GM21717 (cell line): Measurements from ENCODE around the gene STAT5B.

Experiments used
- ATAC-seq: cut with Tn5 transposase; IDR thresholded peaks from one replicate; pipeline ENCODE4 v1.9.1; 2021; ENCODE audit warnings: mild to moderate bottlenecking, moderate library complexity; ENCODE audit not compliant: unreplicated experiment

Gene STAT5B

GRCh38 chr17:42180922-42181850 lies 95.0 kb downstream of the STAT5B start, which contains the start of gene KCNH4:
Gene KCNH4 (minus strand): TSS chr17:42181142. CDS start chr17:42180945, 197 bp downstream.
- no peak for ATAC-seq

GRCh38 chr17:42180411-42180921 lies 95.7 kb downstream of the STAT5B start:
- ATAC-seq: no peak

GRCh38 chr17:42179911-42180410 lies 96.2 kb downstream of the STAT5B start:
- no peak for ATAC-seq

- ATAC-seq: no peak
Observed at GRCh38 chr17:42179335-42179734, 96.9 kb downstream of the STAT5B start.

DNA sequence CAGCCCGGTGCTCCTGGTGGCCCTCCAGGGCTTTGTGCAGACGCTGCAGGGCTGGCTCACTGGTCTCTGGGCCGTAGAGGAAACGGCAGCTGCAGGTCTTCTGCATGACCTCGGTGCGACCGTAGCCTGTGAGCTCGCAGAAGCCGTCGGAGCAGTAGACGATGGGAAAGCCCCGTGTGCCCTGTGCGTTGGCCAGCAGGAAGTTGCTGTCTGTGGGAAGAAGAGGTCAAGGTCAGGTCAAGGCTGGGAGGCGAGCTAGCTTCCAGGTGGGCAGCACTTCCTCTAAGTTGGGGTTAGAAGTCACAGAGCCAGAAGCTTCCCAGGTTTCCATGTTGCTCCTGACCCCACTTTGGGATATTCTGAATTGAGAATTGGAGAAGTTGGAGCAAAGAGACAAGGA lies 97.4 kb downstream of the STAT5B start:
- no peak for ATAC-seq

GRCh38 chr17:42177684-42178083 lies 98.5 kb downstream of the STAT5B start:
- no peak for ATAC-seq

- no peak for ATAC-seq
Observed at GRCh38 chr17:42174126-42174783, 101.9 kb downstream of the STAT5B start.

DNA sequence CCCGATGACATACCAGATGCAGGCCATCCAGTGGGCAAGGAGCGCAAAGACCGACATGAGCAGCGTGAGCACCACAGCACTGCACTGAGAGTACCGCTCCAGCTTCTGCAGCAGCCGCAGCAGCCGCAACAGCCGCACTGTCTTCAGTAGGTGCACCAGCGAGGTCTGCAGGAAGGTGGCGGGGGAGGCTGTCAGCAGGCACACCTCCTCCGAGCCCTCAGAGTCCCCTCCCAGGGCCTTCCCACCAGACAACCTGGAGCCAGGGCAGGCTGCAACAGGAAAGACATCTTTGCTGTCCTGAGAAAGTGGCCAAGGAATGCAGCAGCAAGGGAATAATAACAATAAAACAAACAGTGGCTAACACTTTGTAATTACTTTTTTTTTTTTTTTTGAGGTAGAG lies 104.4 kb downstream of the STAT5B start:
- ATAC-seq: no peak

- ATAC-seq: no peak
Observed at GRCh38 chr17:42169351-42169750, 106.8 kb downstream of the STAT5B start.

DNA sequence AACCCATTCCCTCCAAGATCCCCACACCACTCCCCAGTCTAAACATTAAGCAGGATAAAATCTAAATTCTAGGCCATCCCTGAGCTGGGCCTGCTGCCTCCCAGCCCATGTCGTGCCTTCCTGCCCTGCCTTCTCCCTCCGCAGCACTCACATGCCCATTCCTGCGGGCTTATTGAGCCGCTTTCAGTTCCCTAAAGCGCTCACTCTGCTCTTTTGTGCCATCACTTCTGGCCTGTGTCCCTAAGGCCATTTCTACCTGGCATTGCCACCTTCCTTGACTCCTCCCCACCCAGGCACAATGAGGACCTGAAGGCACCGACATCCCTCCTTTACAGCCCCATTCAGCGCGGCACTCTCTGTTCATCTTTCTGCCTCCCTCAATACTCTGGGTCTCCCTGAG lies 108.4 kb downstream of the STAT5B start:
- ATAC-seq: no peak

DNA sequence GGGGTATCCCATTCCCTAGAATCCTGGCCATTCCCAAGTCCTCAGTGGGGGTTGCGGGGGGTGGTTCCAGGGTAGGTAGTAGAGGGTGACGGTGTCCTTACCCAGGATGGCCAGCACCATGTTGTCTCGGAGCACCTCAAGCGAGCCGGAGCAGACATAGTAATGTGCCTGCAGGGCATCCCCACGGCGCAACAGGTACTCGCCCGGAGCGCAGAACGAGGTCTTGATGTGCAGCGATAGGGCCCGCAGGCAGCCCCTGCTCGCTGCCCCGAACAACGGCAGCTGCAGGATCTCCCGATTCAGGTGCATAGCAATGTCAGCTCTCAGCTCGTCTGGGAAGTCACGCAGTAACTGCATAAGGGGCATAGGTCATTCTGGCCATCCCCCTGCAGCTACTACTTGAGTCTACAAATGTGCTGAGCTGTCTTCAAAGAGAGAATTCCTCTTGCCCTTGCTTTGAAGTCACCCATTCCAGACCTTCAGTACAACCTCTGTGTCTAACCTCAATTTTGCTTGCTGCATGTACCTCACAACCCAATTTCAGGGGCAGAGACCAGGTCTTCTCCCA lies 109.9 kb downstream of the STAT5B start:
- ATAC-seq: no peak

DNA sequence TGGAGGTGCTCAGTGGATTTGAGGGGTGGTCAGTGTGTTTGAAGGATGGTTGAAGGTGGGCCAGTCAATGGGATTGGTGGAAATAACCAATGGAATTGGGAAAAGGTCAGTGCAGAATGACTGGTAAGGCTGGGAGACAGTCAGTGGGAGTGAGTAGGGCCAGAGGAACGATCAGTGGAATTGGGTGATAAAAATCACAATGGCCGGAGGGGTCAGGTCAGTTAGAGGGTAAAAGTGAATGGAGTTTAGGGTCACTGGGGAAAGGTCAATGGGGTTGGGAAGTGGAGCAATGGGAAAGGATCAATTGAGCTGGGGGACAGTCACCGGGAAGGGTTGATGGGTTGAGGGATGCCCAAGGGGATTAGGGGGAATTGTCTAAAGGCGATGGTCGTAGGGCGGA lies 110.4 kb downstream of the STAT5B start:
- ATAC-seq: no peak

GRCh38 chr17:42163696-42164407 lies 112.3 kb downstream of the STAT5B start:
- ATAC-seq: no peak

DNA sequence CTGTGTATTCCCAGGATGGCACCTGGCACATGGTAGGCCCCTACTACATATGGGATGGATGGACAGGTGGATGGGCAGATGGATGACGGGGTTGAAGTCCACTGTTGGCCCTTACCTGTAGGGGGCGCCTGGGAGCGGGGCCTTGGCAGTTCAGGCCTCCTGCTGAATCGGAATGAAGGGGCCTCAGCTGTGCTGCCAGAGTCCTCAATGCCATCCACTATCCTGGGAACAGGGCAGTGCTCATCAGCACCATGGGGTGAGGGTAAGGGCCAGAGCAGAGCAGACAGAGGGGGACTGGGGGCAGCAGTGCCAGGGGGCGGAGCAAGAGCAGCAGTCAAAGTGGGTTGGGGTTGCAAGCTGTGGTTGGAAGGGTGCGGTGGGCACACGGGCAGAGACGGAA lies 113.1 kb downstream of the STAT5B start:
- ATAC-seq: no peak

DNA sequence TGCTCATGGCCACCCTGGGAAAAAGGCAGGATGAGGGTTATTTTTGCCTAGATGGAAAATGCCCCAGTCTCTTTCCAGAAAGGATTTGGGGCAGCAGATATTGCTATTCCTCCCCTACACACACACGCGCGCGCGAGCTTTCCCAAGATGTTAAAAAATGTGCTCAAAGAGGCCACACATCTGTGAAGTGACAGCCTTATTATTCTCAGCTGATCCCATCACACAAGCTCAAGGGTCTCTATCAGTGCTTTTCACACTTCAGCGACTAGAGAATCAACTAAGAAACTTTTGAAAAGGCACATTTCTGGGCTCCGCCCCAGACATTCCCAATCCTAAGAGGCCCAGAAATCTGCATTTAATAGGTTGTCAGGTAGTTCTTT lies 115.7 kb downstream of the STAT5B start:
- no peak for ATAC-seq

DNA sequence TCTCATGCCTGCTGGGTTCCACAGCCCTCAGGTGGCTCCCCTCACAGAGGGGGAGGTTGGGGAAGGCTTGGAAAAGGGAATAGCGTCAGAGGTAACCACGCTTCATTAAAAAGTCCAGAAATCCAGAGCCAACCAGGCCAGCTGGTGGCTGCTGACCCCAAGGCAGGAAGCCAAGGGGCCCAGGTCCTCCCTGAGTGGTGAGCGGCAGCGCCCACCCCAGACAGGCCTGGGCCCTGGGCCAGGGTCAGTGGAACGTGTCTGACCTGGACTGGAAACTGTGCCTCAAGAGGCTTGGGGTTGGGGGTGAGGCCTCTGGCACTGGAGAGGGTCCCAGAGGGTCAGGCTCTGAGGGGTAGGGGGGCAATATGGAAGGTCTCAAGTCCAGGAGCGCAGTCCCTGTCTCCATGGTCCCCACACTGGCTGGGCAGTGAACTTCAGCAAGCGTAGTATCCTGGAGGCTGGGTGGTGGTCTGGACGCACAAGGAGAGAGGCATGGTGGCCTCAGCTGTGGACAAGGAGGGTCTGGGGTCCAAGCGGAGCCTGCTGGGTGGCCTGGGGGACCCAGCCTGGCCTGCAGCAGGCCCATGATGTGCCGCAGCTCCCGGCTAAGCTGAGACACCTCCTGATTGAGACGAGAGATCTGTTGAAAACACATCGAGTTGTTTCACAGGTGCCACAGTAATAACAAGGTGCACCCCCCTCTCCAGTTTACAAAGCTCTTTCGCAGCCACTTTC lies 116.2 kb downstream of the STAT5B start:
- ATAC-seq: no peak

GRCh38 chr17:42155614-42156045 lies 120.6 kb downstream of the STAT5B start:
- ATAC-seq: no peak

- no peak for ATAC-seq
Observed at GRCh38 chr17:42153919-42154742, 122.1 kb downstream of the STAT5B start.
